IPS-20b (cell line): ENCODE data around the gene NCR1.
"Not testable (repeated sequence)": the region's sequence is repeated elsewhere in the genome, so short reads cannot be mapped to it uniquely, and the experiment has no call there.

Source experiments
- H3K27ac ChIP-seq: one replicate; pipeline ENCODE4 v1.5.1; 2013; ENCODE audit warnings: low read length
- H3K27me3 ChIP-seq: 2 replicates; pipeline ENCODE4 v1.6.1; 2013; ENCODE audit warnings: mild to moderate bottlenecking, low read length, inconsistent platforms; ENCODE audit not compliant: insufficient read depth
- H3K36me3 ChIP-seq: 2 replicates; pipeline ENCODE4 v1.6.1; 2013; ENCODE audit warnings: low read depth, mild to moderate bottlenecking, inconsistent platforms, low read length, moderate library complexity; ENCODE audit not compliant: insufficient read depth
- H3K4me1 ChIP-seq: 2 replicates; pipeline ENCODE4 v1.6.1; 2013; ENCODE audit warnings: mild to moderate bottlenecking, control low read depth, inconsistent platforms, low read length, moderate library complexity; ENCODE audit not compliant: insufficient read depth
- H3K4me3 ChIP-seq: 2 replicates; pipeline ENCODE4 v1.5.1; 2013; ENCODE audit warnings: mild to moderate bottlenecking, low read length, inconsistent platforms
- H3K9ac ChIP-seq: 2 replicates; pipeline ENCODE4 v1.6.1; 2013; ENCODE audit warnings: low read depth, mild to moderate bottlenecking, inconsistent platforms, low read length, moderate library complexity
- H3K9me3 ChIP-seq: 2 replicates; pipeline ENCODE4 v1.6.1; 2013; ENCODE audit warnings: mild to moderate bottlenecking, low read depth, low read length, inconsistent platforms; ENCODE audit not compliant: insufficient read depth

NCR1 gene

DNA sequence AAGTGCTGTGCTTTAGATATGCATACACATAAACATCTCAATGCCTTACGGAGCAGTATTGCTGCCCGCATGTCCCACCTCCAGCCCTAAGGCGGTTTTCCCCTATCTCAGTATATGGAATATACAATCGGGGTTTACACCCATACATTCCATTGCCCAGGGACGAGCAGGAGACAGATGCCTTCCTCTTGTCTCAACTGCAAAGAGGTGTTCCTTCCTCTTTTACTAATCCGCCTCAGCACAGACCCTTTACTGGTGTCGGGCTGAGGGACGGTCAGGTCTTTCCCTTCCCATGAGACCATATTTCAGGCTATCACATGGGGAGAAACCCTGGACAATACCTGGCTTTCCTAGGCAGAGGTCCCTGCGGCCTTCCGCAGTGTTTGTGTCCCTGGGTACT, 44.6 kb downstream of the NCR1 start:
- not testable (repeated sequence) for H3K4me1 ChIP-seq, H3K9ac ChIP-seq, H3K27me3 ChIP-seq, H3K27ac ChIP-seq, H3K36me3 ChIP-seq, H3K4me3 ChIP-seq, H3K9me3 ChIP-seq

DNA sequence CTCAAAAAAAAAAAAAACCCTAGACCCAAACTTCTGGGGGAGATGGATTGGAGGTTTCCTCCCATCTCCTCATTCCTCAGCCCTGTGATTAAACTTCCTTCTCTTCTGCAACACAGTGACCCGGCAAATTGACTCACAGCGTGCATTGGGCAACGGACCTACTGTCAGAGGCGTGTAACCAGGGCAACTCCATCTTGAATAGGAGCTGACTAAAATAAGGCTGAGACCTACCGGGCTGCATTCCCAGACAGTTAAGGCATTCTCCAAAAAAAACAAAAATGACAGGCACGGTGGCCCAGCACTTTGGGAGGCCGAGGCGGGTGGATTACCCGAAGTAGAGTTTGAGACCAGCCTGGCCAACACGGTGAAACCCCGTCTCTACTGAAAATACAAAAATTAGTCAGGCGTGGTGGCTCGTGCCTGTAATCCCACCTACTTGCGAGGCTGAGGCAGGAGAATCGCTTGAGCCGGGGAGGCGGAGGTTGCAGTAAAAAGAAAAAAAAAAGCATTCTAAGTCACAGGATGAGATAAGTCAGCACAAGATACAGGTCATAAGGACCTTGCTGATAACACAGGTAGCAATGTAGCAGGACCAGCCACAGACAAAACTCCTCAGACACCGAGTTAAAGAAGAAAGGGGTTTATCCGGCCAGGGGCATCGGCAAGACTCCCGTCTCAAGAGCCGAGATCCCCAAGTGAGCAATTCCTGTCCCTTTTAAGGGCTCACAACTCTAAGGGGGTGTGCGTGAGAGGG, 46.8 kb downstream of the NCR1 start:
- H3K36me3 ChIP-seq: no peaks in the 10 kb centered on the region
- H3K4me1 ChIP-seq: no peaks in the 10 kb centered on the region; the same call in 1 of the 2 replicates
- H3K9ac ChIP-seq: no peak overlapping the region
- no peak overlapping the region for H3K4me3 ChIP-seq
- H3K9me3 ChIP-seq: no peaks in the 10 kb centered on the region
- H3K27me3 ChIP-seq: no peaks in the 10 kb centered on the region
- no peak overlapping the region for H3K27ac ChIP-seq

DNA sequence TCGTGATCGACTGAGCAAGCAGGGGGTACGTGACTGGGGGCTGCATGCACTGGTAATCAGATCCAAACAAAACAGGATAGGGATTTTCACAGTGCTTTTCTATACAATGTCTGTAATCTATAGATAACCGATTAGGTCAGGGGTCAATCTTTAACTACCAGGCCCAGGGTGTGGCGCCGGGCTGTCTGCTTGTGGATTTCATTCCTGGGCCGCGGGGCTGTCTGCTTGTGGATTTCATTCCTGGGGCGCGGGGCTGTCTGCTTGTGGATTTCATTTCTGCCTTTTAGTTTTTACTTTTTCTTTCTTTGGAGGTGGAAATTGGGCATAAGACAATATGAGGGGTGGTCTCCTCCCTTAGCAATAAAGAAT, 47.4 kb downstream of the NCR1 start:
- H3K9ac ChIP-seq, H3K4me3 ChIP-seq, H3K36me3 ChIP-seq, H3K27me3 ChIP-seq, H3K9me3 ChIP-seq, H3K27ac ChIP-seq, H3K4me1 ChIP-seq: not testable (repeated sequence)

GRCh38 chr19:54955376-54955775, 49.4 kb downstream of the NCR1 start:
- Histone ChIP-seq H3K4me1 (no peaks in the 10 kb centered on the region; the same call in 1 of the 2 replicates), H3K27me3 (no peaks in the 10 kb centered on the region), H3K4me3 (no peak overlapping the region), H3K36me3 (no peaks in the 10 kb centered on the region), H3K9ac (no peak overlapping the region), H3K27ac (no peak overlapping the region), H3K9me3 (no peaks in the 10 kb centered on the region)

DNA sequence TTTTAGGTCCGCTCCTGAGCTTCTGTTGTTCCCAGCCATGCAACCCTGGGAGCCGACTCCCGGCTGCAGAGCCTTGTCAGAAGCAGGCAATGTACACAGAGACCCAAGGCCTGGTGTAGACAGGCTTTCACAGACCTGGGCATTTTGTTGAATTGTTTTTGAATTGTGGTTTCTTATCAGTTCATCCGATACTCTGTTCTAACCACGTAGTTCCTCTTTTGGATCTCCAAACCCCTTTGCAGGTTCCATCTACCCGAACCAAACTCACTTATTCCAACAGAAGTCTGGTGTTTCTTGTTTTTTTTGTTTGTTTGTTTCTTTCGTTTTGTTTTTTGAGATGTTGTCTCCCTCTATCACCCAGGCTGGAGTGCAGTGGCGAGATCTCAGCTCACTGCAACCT, 53.9 kb downstream of the NCR1 start:
- Histone ChIP-seq H3K4me3 (no peak overlapping the region), H3K4me1 (no peaks in the 10 kb centered on the region), H3K27me3 (no peaks in the 10 kb centered on the region), H3K9me3 (no peaks in the 10 kb centered on the region), H3K27ac (no peak overlapping the region), H3K9ac (no peak overlapping the region), H3K36me3 (no peaks in the 10 kb centered on the region)
